ENCODE data around the gene ATP8B3.

The ATP8B3 gene

DNA sequence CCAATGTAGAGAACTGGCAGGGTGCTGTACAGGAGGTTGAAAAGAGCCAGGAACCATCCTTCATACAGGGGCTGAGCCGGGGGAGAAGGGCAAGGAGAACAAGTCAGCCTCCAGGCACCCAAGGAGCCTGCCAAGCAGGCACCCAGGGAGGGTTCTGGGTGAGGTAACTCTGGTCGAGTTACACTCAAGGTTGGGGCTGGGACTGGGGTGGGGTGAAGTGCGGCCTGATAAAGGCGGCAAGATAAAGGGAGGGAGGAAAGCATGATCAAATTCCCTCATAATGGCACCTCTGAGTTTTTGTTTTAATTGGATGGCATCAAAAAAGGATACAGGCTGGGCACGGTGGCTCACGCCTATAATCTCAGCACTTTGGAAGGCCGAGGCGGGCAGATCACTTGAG is 25.0 kb downstream of the ATP8B3 start:
- H3K4me3 ChIP-seq (ENCODE audit: low read depth, low read length), result no peak overlapping the region
- no peaks in the 10 kb centered on the region for H3K36me3 ChIP-seq (ENCODE audit: control insufficient read depth, insufficient read depth, low read length)
- H3K4me1 ChIP-seq (ENCODE audit: control insufficient read depth, insufficient read depth, low read length), result no peaks in the 10 kb centered on the region
- H3K27ac ChIP-seq (ENCODE audit: low read depth, low read length), result no peak overlapping the region
- H3K27me3 ChIP-seq (ENCODE audit: control insufficient read depth, insufficient read depth, low read length), result peaks cover 30% of the 10 kb centered on the region
- no peaks in the 10 kb centered on the region for H3K9me3 ChIP-seq (ENCODE audit: control insufficient read depth, insufficient read depth, low read length)
- H3K9ac ChIP-seq (ENCODE audit: low read depth, low read length), result no peak overlapping the region

DNA sequence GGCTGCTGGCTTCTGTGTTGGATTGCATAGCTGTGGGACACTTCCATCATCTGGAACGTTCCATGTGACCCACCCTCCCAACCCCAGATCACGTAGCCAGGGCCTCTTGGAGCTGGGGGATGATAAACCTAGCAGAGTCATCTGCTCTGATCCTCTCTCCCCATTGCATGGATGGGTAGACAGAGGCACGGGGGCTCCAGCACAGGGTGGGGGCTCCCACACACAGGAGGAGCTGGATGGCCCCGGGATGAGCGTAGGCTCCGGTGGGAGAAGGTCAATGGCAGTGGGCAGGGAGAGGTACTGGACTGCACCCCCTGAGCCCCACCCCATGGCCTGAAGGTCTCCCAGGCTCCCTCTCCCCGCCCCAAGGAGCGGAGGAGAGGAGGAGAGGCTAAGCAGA is 25.4 kb downstream of the ATP8B3 start:
- peaks cover 33% of the 10 kb centered on the region for H3K27me3 ChIP-seq (ENCODE audit: control insufficient read depth, insufficient read depth, low read length)
- H3K4me3 ChIP-seq (ENCODE audit: low read depth, low read length), result no peak overlapping the region

DNA sequence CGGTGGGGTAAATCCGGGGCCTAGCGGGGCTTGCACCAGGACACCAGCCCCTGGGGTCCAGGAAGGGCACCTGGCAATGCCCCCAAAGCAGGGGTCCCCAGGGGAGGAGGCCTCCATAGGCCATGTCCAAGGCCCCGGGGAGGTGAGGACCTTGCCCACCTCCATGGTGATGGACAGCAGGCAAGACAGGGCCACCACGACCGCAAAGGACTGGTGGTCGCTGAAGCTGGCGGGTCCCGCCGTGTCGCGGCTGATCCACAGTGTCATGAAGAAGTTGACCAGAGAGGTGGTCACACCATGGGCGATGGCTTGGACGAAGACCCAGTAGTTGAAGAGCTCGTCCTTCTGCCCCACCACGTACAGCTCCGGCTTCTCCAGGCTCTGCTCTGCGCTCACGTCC is 26.8 kb downstream of the ATP8B3 start:
- no peak overlapping the region for H3K9ac ChIP-seq (ENCODE audit: low read depth, low read length)
- no peaks in the 10 kb centered on the region for H3K36me3 ChIP-seq (ENCODE audit: control insufficient read depth, insufficient read depth, low read length)
- no peaks in the 10 kb centered on the region for H3K4me1 ChIP-seq (ENCODE audit: control insufficient read depth, insufficient read depth, low read length)
- 0 out of 2 replicates have a peak, but pooled peaks cover 2% of the 10 kb centered on the region for H3K9me3 ChIP-seq (ENCODE audit: control insufficient read depth, insufficient read depth, low read length)
- H3K27me3 ChIP-seq (ENCODE audit: control insufficient read depth, insufficient read depth, low read length), result peaks cover 40% of the 10 kb centered on the region
- no peak overlapping the region for H3K4me3 ChIP-seq (ENCODE audit: low read depth, low read length)
- H3K27ac ChIP-seq (ENCODE audit: low read depth, low read length), result no peak overlapping the region

More for the DNA sequence above, 25.4 kb downstream of the ATP8B3 start:
- Histone ChIP-seq H3K27ac (ENCODE audit: low read depth, low read length) (no peak overlapping the region), H3K9ac (ENCODE audit: low read depth, low read length) (no peak overlapping the region), H3K36me3 (ENCODE audit: control insufficient read depth, insufficient read depth, low read length) (no peaks in the 10 kb centered on the region), H3K4me1 (ENCODE audit: control insufficient read depth, insufficient read depth, low read length) (no peaks in the 10 kb centered on the region), H3K9me3 (ENCODE audit: control insufficient read depth, insufficient read depth, low read length) (0 out of 2 replicates have a peak, but pooled peaks cover under 1% of the 10 kb centered on the region)

DNA sequence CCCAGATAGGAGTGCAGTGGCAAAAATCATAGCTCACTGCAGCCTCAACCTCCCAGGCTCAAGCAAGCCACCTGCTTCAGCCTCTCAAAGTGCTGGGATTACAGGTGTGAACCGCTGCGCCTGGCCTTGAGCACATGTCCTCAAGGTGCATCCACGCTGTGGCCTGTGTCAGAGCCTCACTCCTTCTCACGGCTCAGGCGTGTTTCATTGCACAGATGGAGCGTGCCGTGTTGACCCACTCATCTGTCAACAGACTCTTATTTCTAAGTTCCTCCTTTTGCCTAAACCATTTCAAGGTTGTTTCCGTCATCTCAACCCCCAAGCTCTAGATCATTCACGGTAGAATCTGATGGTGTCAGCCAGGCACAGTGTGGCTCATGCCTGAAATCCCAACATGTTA is 28.2 kb downstream of the ATP8B3 start:
- H3K4me1 ChIP-seq (ENCODE audit: control insufficient read depth, insufficient read depth, low read length), result no peaks in the 10 kb centered on the region
- H3K36me3 ChIP-seq (ENCODE audit: control insufficient read depth, insufficient read depth, low read length), result no peaks in the 10 kb centered on the region
- 0 out of 2 replicates have a peak, but pooled peaks cover 2% of the 10 kb centered on the region for H3K9me3 ChIP-seq (ENCODE audit: control insufficient read depth, insufficient read depth, low read length)
- no peak overlapping the region for H3K27ac ChIP-seq (ENCODE audit: low read depth, low read length)
- H3K27me3 ChIP-seq (ENCODE audit: control insufficient read depth, insufficient read depth, low read length), result peaks cover 48% of the 10 kb centered on the region
- no peak overlapping the region for H3K9ac ChIP-seq (ENCODE audit: low read depth, low read length)
- no peak overlapping the region for H3K4me3 ChIP-seq (ENCODE audit: low read depth, low read length)

DNA sequence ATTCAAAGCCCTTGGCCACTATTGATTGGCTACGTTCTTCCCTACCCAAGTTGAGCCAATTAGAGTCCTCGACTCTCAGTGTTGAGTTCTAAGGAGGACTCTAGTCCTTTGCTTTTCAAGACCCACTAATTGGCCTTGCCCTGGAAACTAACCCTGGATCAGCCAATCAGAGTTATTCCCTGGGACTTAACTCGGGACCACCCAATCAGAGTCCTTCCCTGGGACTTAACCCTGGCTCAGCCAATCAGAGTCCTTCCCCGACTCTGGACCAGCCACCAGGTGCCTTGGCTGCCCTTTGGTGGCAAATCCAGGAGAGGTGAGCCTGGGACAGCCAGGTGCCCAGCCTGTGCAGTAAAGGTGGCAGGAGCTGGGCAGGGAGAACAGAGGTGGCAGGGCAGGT is 28.7 kb downstream of the ATP8B3 start:
- Histone ChIP-seq H3K9ac (ENCODE audit: low read depth, low read length) (no peak overlapping the region), H3K4me1 (ENCODE audit: control insufficient read depth, insufficient read depth, low read length) (no peaks in the 10 kb centered on the region), H3K9me3 (ENCODE audit: control insufficient read depth, insufficient read depth, low read length) (0 out of 2 replicates have a peak, but pooled peaks cover 2% of the 10 kb centered on the region), H3K27me3 (ENCODE audit: control insufficient read depth, insufficient read depth, low read length) (peaks cover 48% of the 10 kb centered on the region), H3K27ac (ENCODE audit: low read depth, low read length) (no peak overlapping the region), H3K4me3 (ENCODE audit: low read depth, low read length) (no peak overlapping the region), H3K36me3 (ENCODE audit: control insufficient read depth, insufficient read depth, low read length) (no peaks in the 10 kb centered on the region)

DNA sequence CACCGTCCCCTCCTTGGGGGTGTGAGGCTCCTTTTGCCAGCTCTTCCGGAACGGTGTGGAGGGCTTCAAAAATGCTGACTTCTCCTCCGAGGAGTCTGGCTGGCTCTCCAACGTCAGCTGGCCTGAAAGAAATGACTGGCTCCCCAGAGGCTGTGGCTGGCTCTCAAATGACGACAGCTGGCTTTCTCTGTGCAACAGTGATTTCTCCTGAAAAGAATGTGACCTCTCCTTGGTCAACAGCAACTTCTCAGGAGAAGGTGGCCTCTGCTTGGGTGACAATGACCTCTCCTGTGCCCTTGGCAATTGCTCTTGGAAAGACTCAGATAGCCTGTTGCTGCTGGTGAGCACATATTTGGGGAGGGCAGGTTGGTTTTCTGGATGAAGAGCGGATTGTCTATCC is 29.6 kb downstream of the ATP8B3 start:
- H3K27me3 ChIP-seq (ENCODE audit: control insufficient read depth, insufficient read depth, low read length), result peaks cover 52% of the 10 kb centered on the region

DNA sequence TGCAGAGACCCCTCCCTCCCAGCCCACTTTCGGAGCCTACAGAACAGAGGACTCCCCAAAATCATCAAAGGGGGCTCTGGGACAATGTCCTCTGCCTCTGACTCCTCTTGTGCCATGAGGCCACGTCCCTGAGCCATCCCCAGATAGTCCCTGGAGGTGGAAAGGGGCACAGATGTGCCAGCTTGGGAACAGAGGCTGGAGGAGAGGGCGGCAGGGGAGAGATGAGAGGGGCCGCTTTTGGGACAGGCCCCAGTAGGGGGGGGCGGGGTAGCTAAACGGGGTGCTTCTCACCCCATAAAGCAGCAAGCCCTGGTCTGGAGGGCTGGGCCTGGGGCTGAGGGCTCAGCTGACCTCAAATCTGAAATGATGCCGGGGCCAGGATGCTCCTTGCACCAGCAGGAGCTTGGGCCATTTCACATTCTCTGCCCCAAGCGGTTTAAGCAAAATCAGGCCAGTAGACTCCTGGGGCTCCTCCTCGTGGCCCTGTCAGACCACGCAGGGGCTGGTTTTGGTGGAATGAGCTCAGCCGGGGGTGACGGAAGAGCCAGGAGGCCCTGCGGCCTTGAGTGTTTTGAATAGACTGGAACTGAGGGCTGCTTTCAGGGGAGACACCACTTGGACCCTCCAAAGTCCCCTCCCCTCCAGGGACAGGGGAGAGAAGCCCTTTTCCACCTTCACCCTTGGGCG is 31.7 kb downstream of the ATP8B3 start:
- peaks cover 73% of the 10 kb centered on the region for H3K27me3 ChIP-seq (ENCODE audit: control insufficient read depth, insufficient read depth, low read length)

More for the DNA sequence above, 29.6 kb downstream of the ATP8B3 start:
- Histone ChIP-seq H3K9ac (ENCODE audit: low read depth, low read length) (no peak overlapping the region), H3K4me1 (ENCODE audit: control insufficient read depth, insufficient read depth, low read length) (no peaks in the 10 kb centered on the region), H3K4me3 (ENCODE audit: low read depth, low read length) (no peak overlapping the region), H3K27ac (ENCODE audit: low read depth, low read length) (no peak overlapping the region), H3K9me3 (ENCODE audit: control insufficient read depth, insufficient read depth, low read length) (0 out of 2 replicates have a peak, but pooled peaks cover 2% of the 10 kb centered on the region), H3K36me3 (ENCODE audit: control insufficient read depth, insufficient read depth, low read length) (no peaks in the 10 kb centered on the region)

DNA sequence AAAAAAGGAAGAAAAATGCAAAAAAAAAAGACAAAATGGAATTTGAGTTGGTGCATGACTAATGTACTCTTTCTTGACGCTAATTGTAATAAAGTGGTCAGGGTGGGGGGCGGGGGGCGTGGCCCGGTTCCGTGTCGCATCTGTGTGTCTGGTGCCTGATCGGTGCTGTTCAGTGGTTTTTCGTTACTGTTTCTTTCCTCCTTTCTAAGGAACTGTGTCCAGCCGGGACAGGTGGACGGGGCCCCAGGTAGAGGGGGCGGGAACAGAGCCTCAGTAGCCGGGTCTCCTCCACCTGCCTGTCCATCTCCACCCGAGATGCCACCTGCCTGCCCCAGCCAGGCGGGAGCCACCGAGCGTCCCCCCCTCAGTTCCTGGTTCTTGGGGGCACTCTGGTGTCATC is 32.5 kb downstream of the ATP8B3 start:
- Histone ChIP-seq H3K9me3 (ENCODE audit: control insufficient read depth, insufficient read depth, low read length) (0 out of 2 replicates have a peak, but pooled peaks cover 2% of the 10 kb centered on the region), H3K4me3 (ENCODE audit: low read depth, low read length) (no peak overlapping the region), H3K9ac (ENCODE audit: low read depth, low read length) (no peak overlapping the region), H3K36me3 (ENCODE audit: control insufficient read depth, insufficient read depth, low read length) (no peaks in the 10 kb centered on the region), H3K27ac (ENCODE audit: low read depth, low read length) (no peak overlapping the region), H3K4me1 (ENCODE audit: control insufficient read depth, insufficient read depth, low read length) (no peaks in the 10 kb centered on the region), H3K27me3 (ENCODE audit: control insufficient read depth, insufficient read depth, low read length) (peaks cover 80% of the 10 kb centered on the region)

More for the DNA sequence above, 31.7 kb downstream of the ATP8B3 start:
- no peak overlapping the region for H3K9ac ChIP-seq (ENCODE audit: low read depth, low read length)
- H3K4me3 ChIP-seq (ENCODE audit: low read depth, low read length), result no peak overlapping the region
- no peaks in the 10 kb centered on the region for H3K36me3 ChIP-seq (ENCODE audit: control insufficient read depth, insufficient read depth, low read length)
- H3K4me1 ChIP-seq (ENCODE audit: control insufficient read depth, insufficient read depth, low read length), result no peaks in the 10 kb centered on the region
- 0 out of 2 replicates have a peak, but pooled peaks cover 2% of the 10 kb centered on the region for H3K9me3 ChIP-seq (ENCODE audit: control insufficient read depth, insufficient read depth, low read length)
- H3K27ac ChIP-seq (ENCODE audit: low read depth, low read length), result no peak overlapping the region

DNA sequence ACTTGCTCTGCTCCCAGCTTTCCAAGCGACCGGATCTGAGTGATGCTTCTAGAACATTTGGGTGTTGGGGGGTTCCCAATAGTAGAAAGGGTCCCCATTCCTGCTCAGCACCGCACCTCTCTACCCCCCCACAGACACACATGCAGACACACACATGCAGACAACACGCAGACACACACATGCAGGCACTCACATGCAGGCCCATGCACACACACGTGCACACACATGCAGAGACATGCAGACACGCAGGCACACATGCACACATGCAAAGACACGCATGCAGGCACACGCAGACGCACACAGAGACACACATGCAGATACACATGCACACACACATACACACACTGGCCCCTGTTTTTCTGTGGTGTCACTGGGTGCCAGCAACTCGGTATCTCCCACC is 34.9 kb downstream of the ATP8B3 start:
- Histone ChIP-seq H3K36me3 (ENCODE audit: control insufficient read depth, insufficient read depth, low read length) (no peaks in the 10 kb centered on the region), H3K27ac (ENCODE audit: low read depth, low read length) (no peak overlapping the region), H3K27me3 (ENCODE audit: control insufficient read depth, insufficient read depth, low read length) (peaks cover 84% of the 10 kb centered on the region), H3K4me1 (ENCODE audit: control insufficient read depth, insufficient read depth, low read length) (no peaks in the 10 kb centered on the region), H3K4me3 (ENCODE audit: low read depth, low read length) (no peak overlapping the region), H3K9ac (ENCODE audit: low read depth, low read length) (no peak overlapping the region), H3K9me3 (ENCODE audit: control insufficient read depth, insufficient read depth, low read length) (0 out of 2 replicates have a peak, but pooled peaks cover 2% of the 10 kb centered on the region)

DNA sequence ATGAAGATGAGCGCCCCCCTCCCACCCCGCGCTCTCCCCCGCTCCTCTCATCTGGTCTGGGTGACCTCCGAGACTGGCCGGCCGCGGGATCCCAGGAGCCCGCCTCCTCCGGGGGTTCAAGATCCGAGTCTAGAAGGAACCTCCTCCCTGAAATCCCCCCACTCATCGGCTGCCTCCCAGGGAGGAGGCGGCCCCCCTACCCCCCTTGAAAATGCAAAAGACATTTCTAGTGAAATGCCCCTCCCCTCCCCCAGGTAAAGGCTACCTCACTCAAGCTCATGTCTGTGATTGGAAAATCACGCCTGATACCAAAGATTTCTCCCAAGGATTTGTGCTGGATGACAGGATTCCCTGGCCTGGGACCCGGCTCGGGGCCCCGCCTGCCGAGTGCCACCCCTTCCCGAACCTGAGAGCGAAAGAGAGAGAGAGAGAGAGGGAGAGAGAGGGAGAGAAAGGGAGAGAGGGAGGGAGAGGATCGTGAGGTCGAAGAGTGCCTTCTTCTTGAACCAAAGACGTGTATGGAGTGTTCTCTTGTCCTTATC is 35.4 kb downstream of the ATP8B3 start:
- no peaks in the 10 kb centered on the region for H3K36me3 ChIP-seq (ENCODE audit: control insufficient read depth, insufficient read depth, low read length)
- no peaks in the 10 kb centered on the region for H3K4me1 ChIP-seq (ENCODE audit: control insufficient read depth, insufficient read depth, low read length)
- no peak overlapping the region for H3K9ac ChIP-seq (ENCODE audit: low read depth, low read length)
- 0 out of 2 replicates have a peak, but pooled peaks cover 2% of the 10 kb centered on the region for H3K9me3 ChIP-seq (ENCODE audit: control insufficient read depth, insufficient read depth, low read length)
- H3K4me3 ChIP-seq (ENCODE audit: low read depth, low read length), result peak overlapping the region; percentile 33
- H3K27ac ChIP-seq (ENCODE audit: low read depth, low read length), result no peak overlapping the region
- H3K27me3 ChIP-seq (ENCODE audit: control insufficient read depth, insufficient read depth, low read length), result peaks cover 81% of the 10 kb centered on the region

DNA sequence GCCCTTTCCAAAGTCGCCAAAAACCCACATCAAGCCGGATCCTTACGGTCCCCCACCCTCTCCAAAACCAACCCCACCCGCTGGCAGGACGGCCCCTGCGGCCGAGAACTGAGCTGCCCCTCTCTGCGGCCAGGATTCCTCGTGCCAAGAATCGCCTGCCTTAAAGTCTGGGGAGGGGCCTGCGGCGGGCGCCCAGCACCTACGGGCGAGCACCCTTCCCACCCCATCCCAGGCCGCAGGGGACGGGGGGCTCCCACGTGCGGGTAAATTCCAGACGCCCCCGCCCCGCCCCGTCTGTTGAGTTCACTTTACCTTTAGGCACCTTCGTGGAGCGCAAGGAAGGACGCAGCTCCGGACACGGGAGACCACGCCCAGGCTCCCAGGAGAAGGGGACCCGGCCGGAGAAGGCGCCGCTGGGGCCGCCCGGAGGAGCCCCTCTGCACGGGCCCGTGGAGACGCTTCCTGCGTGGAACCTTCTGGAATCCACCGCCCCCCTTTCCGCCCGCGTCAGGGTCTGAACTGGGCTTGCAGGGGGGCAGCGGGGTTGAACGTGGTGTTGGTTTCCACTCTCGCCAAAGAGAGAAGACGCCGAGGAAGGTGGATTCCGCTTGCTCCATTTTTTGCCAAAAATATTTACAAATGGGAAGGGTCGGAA is 36.0 kb downstream of the ATP8B3 start:
- Histone ChIP-seq H3K9ac (ENCODE audit: low read depth, low read length) (no peak overlapping the region), H3K4me3 (ENCODE audit: low read depth, low read length) (peak overlapping the region; percentile 33; the same call in 1 of the 2 replicates), H3K27ac (ENCODE audit: low read depth, low read length) (no peak overlapping the region), H3K9me3 (ENCODE audit: control insufficient read depth, insufficient read depth, low read length) (peaks cover under 1% of the 10 kb centered on the region; the same call in 1 of the 2 replicates), H3K4me1 (ENCODE audit: control insufficient read depth, insufficient read depth, low read length) (no peaks in the 10 kb centered on the region), H3K27me3 (ENCODE audit: control insufficient read depth, insufficient read depth, low read length) (peaks cover 85% of the 10 kb centered on the region), H3K36me3 (ENCODE audit: control insufficient read depth, insufficient read depth, low read length) (no peaks in the 10 kb centered on the region)

All from HUES48 (cell line).